ENCODE measurements around the gene CPLANE2.
"Not testable (repeated sequence)": the region's sequence is repeated elsewhere in the genome, so short reads cannot be mapped to it uniquely, and the experiment has no call there.

CPLANE2 gene

DNA sequence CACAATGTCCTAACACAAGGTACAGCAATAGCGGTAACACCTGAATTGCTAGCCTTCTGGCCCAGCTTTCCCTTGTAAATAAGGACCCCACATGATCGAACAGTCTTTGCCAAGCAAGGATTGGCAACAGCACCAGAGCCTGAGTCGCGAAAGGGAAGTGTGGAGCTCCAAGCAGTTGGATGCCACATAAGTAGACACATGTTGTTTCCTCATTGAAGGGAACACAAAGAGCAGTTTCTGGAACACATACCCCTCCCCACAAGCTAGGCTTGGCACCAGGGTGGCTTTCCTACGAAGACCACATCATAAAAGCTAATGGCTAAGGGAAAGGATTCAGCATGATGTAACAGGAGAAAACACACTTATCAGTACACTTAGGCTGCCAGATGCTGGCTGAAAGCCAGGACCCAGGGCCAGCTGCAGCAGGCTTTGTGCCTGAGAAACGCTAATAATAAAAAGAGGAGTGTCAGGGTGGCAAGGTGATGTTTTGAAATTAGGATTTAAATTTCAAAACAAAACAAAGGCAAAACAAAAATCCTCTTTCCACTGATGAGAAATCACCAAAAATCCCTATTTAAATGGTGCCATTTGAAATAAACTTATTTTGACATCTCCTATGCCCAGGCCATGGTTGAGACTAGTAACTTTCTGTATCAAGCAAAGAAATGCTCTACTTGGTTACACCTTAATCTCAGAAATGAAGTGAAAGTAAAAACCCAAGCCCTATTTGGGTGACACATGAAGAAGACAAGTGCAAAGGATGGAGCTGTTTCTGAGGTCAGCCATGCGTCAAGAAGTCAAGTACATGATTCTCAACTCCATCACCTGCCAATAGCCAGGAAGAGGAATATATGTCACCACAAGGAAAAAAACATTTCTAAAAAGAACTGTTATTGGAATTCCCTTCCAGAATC is 11.9 kb upstream of the CPLANE2 start:
- no peak for DNase-seq

DNA sequence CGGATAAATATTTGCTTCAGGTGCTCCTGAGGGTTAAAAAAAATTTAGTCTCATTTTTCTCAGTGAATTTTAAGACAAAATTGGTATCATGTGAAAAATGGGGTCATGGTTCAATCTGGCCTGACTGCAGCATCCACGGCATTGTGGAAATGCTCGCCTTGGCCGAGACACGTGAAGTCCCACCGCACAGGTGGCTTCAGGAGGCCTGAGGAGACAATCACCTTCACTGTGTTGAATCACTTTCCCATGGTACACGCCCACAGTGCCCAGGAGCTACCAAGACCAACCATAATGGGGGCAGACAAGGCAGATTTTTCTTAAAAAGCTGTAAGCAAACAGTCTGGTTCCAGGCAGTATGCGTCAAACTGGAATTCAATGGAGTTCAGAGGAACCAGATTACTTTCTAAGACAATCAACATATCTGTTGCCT is 11.0 kb upstream of the CPLANE2 start:
- no peak for DNase-seq

DNA sequence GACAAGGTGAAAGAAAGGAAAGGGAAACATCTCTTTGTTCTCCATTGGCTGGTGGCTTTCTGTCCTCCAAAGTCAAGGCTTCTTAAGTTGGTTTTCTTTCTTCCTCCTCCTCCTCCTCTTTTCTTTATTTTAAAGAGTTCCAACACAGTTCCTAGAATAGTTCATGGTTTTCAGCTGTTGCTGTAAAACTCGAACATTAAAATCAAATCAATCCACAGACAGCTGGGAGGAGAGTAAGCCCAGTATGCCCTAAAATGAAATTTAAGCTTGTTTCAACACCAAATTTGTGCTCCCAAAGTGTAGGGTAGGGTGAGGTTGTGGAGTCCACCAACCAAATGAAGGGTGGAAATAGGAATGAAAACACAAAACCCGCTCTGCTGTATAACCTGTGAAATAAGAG is 10.5 kb upstream of the CPLANE2 start:
- no peak for DNase-seq

DNA sequence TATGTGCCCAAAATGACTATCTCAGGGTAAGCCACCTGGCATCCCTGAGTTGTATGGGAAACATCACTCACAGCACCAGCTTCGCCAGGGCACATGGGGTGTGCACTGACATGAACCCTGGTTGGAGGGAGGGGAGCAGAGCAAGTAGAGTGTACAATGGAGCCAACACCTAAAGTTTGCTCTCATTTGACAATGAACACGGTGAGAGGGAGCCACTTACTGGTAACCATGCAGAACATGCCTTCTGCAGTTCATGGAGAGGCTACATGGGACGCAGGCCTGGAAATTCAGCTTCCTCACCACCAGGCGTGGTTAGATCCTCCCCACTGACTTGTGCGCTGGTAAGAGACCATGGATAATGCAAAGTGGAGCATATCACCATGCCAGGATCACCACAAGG is 10.0 kb upstream of the CPLANE2 start:
- no peak for DNase-seq

DNA sequence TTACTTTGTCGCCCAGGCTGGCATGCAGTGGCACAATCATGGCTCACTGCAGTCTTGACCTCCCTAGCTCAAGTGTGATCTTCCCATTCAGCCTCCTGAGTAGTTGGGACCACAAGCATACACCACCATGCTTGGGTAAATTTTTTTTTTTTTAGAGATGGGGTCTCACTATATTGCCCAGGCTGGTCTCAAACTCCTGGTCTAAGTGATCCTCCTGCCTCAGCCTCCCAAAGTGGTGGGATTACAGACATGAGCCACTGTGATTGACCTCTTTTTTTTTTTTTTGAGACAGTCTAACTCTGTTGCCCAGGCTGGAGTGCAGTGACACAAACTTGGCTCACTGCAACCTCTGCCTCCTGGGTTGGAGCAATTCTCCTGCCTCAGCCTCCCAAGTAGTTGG is 9.3 kb upstream of the CPLANE2 start:
- not testable (repeated sequence) for DNase-seq

DNA sequence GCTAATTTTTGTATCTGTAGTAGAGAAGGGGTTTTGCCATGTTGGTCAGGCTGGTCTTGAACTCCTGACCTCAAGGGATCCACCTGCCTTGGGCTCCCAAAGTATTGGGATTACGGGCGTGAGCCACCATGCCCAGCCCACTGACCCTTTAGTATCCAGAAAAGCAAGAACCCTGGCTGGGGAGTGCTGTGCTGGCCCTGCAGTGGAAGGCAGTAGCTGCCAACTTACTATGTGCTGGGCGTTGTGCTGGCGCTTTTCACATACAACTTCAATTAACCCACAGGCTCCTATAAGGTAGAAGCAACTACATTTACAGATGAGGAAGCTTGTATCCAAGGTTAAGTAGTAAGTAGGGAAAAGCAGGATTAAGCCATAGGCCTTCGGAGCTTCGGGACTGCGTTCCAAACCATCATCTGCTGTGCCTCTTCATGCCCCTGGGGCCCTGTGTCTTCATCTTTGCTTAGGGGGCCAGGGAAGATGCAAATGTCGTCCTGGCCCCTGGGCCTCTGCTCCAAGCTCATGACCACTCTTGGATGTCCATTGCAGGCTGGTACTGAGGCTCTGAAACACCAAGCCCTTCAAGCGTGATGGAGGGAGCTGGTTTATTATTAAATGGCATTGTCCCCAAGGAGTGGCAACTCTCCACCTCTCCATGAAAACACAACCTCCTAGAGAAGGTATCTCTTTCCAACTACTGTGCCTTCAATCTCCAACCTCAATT is 8.7 kb upstream of the CPLANE2 start:
- no peak for DNase-seq

DNA sequence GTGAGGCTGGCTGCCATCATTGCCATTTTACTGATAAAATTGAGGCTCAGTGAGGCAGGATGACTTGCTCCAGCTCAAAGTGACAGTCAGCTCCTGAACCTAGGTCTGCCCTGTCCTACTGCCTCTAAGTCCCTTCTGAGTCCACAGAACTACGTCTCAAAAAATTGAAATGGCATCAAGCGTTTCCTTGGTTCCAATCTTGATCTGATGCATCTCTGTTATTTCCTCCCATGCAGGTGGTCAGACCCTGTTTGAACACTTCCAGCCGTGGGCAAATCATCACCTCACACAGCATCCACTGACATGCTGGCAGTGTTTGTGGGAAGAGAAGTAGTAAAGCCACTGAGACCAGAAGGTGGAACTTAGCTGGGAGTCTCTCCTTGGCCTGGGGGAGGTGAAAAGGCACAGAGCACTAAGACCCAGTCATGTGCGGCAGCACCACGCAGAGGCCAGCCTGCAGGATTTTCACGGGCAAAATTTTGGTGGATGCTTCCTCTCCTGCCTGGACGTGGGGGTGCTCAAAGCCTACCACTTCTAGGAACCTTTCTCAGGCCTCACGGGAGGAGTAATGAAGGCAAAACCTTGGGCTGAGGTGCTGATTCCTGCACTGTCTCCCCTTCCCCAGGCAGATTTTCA is 7.8 kb upstream of the CPLANE2 start:
- no peak for DNase-seq

DNA sequence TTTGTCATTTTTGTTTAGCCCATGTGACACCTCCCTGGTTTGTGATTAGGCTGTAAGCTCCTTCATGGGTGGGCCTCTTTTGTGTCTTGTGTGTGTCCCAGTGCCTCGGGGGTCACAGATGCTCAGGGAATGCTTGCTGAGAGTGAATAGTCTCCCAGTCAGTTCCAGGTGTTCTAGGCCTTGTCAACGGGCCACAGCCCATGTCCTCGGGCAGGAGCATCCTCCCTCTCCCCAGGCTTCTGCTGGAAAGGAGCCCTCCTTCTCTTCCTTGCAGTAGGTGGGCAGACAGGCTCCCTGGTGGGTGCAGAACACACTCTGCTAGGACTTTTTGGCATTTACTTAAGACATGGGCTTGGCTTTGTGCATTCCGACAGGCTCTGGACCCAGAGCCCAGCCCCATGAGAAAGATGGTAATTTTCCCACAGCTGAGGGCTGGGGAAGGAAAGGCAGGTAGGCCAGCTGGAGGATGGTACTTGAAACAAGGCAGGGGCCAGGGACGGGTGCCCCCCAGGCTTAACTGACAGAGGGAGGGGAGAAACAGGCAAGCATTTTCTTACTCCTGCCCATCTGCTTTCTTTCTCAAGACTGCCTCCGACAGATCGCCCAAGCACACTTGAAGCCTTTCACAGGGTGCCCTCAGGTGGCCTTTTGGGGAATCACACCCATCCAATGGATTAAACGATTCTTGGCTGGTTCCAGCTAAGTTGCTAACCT is 7.1 kb upstream of the CPLANE2 start:
- DNase-seq = peak; percentile 74

DNA sequence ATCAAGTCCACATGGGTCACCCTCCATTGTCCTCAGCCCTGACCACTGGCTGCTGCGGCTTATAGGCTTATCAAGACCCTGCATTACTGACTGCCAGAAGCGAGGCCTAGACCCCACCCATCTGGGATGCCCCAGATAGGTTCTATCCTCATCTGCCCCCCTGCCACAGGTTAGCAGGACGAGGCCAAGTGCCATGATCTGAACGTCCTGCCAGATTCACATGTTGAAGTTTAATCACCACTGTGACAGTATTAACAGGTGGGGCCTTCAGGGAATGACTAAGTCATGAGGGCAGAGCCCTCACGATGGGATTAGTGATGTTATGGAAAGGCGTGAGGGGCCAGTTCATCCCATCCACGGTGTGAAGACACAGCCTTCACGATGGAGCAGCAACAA is 6.2 kb upstream of the CPLANE2 start:
- DNase-seq = no peak

DNA sequence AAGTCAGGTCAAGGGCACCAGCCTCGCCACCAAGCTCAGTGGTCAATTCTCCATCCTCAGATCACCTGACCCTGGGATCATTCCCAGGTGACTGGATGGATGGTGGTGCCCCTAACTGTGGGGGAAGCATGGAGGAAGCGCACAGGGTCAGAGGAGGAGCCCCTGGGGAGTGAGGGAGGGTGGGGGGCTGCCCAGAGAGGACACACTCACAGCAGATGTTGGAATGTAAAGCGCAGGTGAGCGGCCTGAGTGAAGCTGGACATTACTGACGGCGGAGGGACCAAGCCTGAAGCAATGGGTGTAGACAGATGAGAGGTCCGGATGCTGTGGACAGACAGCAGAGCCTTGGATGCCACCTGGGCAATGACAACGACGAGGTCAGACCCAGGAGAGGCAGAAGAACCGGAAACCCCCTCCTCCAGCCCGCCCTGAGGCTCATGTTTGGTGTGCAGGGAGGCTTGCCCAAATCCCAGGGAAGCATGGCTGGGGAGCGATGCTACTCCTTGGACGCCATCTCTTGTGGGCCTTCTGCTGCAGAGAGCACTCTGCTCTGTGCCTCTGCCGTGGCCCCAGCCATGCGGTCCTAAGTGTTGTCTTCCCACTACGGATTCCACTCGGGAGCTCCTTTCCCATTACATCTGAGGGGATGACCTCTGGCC is 5.7 kb upstream of the CPLANE2 start:
- no peak for DNase-seq

DNA sequence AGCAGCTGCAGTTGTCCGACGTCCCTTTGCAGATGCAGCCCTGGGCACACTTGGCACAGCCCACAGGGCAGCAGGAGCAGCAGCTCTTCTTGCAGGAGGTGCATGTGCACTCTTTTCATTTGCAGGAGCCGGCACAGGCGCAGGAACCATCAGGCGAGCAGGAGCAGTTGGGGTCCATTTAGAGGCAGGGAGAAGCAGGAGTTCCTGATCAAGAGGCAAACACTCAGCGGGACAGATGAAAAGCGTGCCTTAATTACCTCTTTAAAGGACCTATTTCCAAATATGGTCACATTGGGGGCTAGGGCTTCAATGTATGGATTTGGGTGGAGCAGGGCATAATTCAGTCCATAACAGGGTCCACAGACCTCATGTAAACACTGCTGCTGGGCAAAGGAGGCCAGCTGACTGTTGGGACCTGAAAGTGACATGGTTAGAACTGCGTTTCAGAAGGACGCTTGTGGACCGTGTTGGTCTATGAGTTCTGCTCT is 4.3 kb upstream of the CPLANE2 start:
- DNase-seq = no peak

DNA sequence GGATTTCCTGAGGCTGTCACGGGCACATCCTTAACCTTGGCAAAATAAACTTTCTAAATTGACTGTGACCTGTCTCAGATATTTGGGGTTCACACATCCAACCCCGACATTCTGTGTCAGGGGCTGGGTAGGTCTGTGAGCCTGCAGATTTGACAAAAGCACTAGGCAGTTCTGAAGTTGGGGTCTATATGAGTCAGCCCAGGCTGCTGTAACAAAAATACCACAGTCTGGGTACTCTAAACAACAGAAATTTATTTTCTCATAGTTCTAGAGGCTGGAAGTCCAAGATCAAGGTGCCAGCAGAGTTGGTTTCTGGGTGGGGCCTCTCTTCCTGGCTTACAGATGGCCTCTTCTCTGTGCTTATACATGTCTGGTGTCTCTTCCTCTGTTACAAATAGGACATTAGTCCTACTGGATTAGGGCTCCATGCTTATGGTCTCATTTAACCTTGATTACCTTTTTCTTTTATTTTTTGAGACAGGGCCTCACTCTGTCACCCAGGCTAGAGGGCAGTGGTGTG is 3.0 kb upstream of the CPLANE2 start:
- DNase-seq = no peak

DNA sequence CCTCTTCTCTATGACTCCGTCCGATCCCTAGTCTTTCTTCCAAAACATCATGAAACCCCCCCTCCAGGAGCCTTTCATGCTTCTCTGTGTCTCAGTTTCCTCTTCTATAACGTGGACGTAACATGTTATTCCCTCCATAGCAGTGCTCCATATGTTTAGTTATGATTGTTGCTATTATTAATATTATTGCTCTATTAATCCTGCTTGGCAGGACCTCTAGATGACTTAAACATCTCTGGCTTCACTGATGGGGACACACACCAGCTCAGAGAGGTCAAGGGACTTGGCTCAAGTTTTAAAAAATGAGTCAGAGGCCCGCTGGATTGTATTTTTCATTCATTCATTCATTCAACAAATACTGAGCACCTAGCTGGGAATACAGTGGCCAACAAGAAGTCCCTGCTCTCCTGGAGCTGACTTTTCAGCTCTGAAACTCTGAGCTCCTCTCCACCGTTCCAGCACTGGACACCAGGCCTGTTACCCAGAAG is 404 bp upstream of the CPLANE2 start:
- DNase-seq = no peak

DNA sequence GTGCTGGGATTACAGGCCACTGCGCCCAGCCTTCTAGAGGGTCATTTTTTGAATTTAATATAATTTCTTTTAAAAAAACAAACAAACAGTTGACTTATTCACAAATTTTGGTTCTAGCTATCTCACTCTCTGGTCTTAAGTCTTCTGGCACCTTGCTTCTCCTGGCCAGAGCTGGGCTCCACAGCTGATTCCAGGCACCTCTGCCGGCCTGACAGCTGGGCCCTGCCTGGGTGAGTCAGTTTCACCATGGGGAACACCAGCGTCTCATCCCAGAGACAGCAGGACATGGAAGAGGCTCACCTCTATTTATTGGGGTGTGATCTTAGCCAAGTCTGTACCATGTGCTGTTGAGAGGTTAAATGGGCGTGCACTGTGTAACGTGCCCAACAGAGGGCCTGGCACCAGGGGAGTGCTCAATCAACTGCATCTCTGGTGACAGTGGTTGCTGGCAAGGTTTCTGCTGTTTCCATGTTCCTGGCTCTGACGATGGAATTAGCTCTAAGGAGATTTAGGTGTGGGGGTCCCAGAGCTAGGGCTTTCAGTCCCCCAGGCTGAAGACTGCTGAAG is 956 bp downstream of the CPLANE2 start:
- peak; percentile 48 for DNase-seq

DNA sequence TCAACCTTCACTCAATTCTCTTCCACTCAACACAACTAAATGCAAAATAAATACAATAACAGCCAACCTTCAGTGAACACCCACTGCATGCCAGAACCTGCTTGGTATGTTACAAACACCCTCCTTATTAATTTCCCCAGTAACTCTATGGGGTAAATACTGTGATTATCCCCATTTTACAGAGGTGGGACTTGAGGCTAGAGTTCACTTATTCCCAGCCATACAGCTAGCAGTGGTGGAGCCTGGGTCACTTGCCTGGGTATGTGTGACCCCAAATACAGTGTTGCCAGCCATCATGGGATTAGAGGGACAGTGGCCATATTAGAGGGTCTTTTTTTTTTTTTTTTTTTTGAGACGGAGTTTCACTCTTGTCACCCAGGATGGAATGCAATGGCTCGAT is 1.6 kb downstream of the CPLANE2 start:
- no peak for DNase-seq

DNA sequence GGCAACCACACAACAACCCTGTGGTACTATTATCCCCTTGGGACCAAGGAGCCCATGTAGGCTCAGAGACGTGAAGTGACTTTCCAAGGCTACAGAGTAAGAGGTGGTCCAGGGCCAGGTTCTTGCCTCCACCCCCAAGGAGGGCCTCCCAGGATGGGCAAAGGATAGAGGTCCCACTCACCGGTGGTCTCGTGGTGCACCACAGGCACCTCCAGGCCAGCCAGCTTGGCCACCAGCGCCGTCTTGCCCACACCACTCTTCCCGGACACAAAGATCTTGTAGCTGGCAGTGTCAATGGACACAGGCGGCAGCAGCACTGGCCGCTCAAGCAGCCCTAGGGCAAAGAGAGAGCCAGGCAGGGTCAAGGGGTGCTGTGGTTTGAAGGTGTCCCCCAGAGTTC is 3.6 kb downstream of the CPLANE2 start:
- no peak for DNase-seq

DNA sequence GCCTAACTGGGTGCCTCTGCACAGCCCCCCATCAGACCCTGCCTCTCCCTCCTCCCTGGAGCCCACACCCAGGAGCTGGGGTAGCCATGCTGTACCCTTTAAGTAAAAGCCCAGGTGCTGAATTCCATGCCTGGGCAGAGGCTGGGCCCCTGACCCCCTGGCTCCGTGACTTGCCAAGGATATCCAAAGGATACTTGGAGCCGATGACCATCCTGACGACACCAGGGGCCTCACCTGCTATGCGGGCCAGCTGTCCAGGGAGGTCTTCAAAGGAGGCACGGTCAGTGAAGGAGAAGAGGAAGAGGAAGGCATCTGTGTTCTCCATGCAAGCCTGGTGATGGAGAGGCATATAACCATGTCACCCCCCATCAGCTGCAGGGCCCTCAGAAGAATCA is 4.7 kb downstream of the CPLANE2 start:
- DNase-seq = no peak

DNA sequence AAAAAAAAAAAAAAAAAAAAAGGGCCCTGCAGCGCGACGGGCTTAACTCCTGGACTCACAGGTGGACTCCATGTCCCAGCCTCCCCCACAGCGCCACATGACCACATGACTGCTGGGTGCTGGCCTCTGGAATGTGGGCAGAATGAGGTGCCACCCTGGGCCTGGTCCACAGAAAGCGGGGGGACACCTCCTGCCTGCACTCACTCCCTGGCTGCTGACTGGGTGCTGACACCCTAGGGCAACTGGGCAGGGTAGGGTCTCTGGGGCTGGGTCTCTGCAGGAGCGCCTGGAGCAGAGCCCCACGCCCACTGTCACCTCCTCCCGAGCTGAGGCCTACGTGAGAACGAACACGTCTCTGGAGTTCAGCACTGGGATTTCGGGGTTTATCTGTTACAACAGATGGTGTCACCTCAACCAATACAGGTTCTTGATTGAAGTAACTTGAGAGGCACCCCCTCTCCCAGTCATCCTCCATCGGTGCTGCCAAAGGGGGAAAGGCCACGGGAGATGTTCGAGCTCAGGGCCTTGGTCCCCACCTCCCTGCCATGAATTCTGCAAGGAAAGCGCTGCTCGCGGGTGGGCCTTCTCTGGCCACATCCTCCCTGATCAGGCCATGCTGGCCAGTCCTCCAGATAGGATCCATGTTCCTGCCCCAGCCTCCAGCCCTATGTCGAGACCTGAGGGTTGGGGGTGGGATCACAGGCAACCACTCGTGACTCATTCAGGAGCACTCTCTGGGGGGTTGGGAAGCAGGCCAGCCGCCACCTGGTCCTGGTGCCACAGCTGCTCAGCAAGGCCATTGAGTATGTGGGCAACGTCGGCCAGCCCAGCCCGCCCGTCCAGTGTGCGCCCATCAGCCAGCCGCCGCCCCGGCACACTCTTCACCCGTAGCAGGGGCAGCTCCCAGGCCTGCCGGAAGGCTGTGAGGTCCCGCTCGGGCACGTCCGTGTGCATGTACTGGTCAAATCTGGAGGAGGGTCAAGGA is 5.4 kb downstream of the CPLANE2 start:
- DNase-seq = no peak

DNA sequence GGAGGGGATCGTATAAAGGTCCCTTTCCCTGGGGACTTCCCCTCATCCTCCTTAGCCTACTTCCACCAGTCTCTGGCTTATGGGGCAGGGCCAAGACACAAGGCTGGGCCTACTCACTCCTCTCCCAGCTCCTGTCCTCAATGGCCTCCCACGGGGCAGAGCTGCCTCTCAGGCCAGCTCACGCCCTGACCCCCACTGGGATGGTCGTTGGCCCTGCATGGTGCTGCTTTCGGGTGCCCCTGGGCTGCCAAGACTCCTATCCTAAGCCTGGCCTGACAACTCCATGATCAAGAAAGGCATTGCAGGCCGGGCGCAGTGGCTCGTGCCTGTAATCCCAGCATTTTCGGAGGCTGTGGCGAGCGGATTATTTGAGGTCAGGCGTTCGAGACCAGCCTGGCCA is 6.2 kb downstream of the CPLANE2 start:
- DNase-seq = no peak

DNA sequence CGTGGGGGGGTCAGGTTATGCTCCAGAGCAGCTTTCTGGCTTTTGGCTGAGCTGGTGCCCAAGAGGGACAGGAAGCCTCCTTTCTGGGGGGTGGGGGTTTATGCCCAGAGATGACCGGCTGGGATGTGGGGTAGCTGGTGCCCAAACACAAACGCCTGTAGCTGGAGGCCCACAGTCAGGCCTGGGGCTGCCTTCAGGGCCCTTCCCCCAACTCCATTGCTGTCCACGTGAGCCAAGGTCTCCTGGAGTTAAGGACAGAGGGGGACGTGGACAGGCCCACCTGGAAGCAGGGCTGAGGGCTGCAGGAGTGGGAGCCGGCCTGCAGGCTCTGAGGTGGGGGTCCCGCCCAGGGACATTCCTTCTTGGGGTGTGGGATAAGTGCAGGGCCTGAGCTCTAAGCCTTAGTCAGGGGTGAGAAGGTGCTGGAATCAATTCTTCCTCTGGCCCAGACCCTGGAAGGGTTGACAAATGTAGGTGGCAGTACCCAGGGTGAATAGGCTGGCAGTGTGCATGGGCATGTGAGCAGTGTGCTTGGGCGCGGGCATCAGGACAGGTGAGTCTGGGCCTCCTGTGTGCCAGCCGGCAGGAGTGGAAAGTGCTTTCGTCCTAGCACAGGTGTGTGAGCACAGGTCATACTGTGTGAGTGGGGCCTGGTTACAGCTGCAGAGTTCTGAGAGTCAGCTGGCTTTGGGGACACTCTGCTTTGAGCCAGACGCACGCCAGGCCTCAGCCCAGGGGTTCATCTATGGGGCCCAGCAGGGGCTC is 6.8 kb downstream of the CPLANE2 start:
- no peak for DNase-seq

Measured in activated CD8-positive, alpha-beta memory T cell treated with anti-CD3 and anti-CD28 coated beads, Interleukin-2, amount 50 U/mL, for 4 hours (primary cell).